ENCODE measurements around the gene UBA1. TPM values are rescaled to one million over a fixed set of nuclear protein-coding genes. Genes with fewer than 3 reads are reported as not detected.

Gene UBA1
- total and polyA plus RNA-seq, 2 of the 13 experiments (the other 11 are each of a cell fraction or from before 2014, with no cell fraction given), result 93.3 to 129 TPM

DNA sequence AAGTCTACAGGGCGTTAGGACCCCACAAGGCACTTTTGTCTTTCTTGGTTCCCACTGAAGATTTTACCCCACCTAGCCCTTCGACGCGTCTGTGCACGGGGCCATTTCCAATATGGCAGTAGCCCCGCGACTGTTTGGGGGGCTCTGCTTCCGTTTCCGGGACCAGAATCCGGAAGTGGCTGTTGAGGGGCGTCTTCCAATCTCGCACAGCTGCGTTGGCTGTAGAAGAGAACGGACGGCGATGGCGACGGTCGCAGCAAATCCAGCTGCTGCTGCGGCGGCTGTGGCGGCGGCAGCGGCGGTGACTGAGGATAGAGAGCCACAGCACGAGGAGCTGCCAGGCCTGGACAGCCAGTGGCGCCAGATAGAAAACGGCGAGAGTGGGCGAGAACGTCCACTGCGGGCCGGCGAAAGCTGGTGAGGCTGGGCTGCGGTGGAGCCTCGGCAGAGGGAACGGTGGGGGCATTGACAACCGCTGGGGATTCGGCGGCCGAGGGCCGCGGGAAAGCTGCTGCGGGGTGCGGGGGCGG is 39.2 kb downstream of the UBA1 start, which contains the start of gene USP11 (continued):
- TF ChIP-seq, protein P1, sequence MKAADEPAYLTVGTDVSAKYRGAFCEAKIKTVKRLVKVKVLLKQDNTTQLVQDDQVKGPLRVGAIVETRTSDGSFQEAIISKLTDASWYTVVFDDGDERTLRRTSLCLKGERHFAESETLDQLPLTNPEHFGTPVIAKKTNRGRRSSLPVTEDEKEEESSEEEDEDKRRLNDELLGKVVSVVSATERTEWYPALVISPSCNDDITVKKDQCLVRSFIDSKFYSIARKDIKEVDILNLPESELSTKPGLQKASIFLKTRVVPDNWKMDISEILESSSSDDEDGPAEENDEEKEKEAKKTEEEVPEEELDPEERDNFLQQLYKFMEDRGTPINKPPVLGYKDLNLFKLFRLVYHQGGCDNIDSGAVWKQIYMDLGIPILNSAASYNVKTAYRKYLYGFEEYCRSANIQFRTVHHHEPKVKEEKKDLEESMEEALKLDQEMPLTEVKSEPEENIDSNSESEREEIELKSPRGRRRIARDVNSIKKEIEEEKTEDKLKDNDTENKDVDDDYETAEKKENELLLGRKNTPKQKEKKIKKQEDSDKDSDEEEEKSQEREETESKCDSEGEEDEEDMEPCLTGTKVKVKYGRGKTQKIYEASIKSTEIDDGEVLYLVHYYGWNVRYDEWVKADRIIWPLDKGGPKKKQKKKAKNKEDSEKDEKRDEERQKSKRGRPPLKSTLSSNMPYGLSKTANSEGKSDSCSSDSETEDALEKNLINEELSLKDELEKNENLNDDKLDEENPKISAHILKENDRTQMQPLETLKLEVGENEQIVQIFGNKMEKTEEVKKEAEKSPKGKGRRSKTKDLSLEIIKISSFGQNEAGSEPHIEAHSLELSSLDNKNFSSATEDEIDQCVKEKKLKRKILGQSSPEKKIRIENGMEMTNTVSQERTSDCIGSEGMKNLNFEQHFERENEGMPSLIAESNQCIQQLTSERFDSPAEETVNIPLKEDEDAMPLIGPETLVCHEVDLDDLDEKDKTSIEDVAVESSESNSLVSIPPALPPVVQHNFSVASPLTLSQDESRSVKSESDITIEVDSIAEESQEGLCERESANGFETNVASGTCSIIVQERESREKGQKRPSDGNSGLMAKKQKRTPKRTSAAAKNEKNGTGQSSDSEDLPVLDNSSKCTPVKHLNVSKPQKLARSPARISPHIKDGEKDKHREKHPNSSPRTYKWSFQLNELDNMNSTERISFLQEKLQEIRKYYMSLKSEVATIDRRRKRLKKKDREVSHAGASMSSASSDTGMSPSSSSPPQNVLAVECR (CRISPR knock-in tag; IDR thresholded peaks at IDR 0.05; ENCODE audit: borderline replicate concordance), result peak; percentile 76
- TF ChIP-seq, protein P2, sequence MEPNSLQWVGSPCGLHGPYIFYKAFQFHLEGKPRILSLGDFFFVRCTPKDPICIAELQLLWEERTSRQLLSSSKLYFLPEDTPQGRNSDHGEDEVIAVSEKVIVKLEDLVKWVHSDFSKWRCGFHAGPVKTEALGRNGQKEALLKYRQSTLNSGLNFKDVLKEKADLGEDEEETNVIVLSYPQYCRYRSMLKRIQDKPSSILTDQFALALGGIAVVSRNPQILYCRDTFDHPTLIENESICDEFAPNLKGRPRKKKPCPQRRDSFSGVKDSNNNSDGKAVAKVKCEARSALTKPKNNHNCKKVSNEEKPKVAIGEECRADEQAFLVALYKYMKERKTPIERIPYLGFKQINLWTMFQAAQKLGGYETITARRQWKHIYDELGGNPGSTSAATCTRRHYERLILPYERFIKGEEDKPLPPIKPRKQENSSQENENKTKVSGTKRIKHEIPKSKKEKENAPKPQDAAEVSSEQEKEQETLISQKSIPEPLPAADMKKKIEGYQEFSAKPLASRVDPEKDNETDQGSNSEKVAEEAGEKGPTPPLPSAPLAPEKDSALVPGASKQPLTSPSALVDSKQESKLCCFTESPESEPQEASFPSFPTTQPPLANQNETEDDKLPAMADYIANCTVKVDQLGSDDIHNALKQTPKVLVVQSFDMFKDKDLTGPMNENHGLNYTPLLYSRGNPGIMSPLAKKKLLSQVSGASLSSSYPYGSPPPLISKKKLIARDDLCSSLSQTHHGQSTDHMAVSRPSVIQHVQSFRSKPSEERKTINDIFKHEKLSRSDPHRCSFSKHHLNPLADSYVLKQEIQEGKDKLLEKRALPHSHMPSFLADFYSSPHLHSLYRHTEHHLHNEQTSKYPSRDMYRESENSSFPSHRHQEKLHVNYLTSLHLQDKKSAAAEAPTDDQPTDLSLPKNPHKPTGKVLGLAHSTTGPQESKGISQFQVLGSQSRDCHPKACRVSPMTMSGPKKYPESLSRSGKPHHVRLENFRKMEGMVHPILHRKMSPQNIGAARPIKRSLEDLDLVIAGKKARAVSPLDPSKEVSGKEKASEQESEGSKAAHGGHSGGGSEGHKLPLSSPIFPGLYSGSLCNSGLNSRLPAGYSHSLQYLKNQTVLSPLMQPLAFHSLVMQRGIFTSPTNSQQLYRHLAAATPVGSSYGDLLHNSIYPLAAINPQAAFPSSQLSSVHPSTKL (CRISPR knock-in tag; IDR thresholded peaks at IDR 0.05), result no peak
- TF ChIP-seq ZNF598 (CRISPR knock-in tag; IDR thresholded peaks at IDR 0.05; ENCODE audit: borderline replicate concordance) (0 out of 2 replicates have a peak, but pooled peaks have one; percentile 36), POLR2G (IDR thresholded peaks at IDR 0.05; ENCODE audit: low read depth, low read length) (peak; percentile 87), ELF4 (CRISPR knock-in tag; IDR thresholded peaks at IDR 0.05; ENCODE audit: borderline replicate concordance) (no peak), GATA4 (IDR thresholded peaks at IDR 0.05; ENCODE audit: borderline replicate concordance, low read depth) (no peak), ZBTB21 (CRISPR knock-in tag; IDR thresholded peaks at IDR 0.05) (peak; percentile 64; the same call in 1 of the 2 replicates), SMAD1 (CRISPR knock-in tag; IDR thresholded peaks at IDR 0.05; ENCODE audit: borderline replicate concordance, low read depth) (no peak), YY1 (IDR thresholded peaks at IDR 0.05; ENCODE audit: insufficient read depth, insufficient replicate concordance, low read depth, low read length) (peak; percentile 90), ZNF350 (CRISPR knock-in tag; IDR thresholded peaks at IDR 0.05; ENCODE audit: borderline replicate concordance, low read depth) (peak; percentile 52; the same call in 1 of the 2 replicates), PITX1 (CRISPR knock-in tag; IDR thresholded peaks at IDR 0.05) (peak; percentile 18; the same call in 1 of the 2 replicates), ZBTB20 (CRISPR knock-in tag; IDR thresholded peaks at IDR 0.05; ENCODE audit: borderline replicate concordance, low read depth) (0 out of 2 replicates have a peak, but pooled peaks have one; percentile 38), MEIS1 (CRISPR knock-in tag; IDR thresholded peaks at IDR 0.05; ENCODE audit: borderline replicate concordance) (no peak), SSRP1 (CRISPR knock-in tag; IDR thresholded peaks at IDR 0.05) (no peak), GABPA (IDR thresholded peaks at IDR 0.05; ENCODE audit: low read depth, low read length) (peak; percentile 75), GABPA (CRISPR knock-in tag; IDR thresholded peaks at IDR 0.05; ENCODE audit: low read depth) (peak; percentile 93), ZNF253 (CRISPR knock-in tag; IDR thresholded peaks at IDR 0.05; ENCODE audit: borderline replicate concordance) (no peak)
- TF ChIP-seq, protein P3, sequence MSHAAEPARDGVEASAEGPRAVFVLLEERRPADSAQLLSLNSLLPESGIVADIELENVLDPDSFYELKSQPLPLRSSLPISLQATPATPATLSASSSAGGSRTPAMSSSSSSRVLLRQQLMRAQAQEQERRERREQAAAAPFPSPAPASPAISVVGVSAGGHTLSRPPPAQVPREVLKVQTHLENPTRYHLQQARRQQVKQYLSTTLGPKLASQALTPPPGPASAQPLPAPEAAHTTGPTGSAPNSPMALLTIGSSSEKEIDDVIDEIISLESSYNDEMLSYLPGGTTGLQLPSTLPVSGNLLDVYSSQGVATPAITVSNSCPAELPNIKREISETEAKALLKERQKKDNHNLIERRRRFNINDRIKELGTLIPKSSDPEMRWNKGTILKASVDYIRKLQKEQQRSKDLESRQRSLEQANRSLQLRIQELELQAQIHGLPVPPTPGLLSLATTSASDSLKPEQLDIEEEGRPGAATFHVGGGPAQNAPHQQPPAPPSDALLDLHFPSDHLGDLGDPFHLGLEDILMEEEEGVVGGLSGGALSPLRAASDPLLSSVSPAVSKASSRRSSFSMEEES (CRISPR knock-in tag; IDR thresholded peaks at IDR 0.05), result no peak
- TF ChIP-seq, protein P4, sequence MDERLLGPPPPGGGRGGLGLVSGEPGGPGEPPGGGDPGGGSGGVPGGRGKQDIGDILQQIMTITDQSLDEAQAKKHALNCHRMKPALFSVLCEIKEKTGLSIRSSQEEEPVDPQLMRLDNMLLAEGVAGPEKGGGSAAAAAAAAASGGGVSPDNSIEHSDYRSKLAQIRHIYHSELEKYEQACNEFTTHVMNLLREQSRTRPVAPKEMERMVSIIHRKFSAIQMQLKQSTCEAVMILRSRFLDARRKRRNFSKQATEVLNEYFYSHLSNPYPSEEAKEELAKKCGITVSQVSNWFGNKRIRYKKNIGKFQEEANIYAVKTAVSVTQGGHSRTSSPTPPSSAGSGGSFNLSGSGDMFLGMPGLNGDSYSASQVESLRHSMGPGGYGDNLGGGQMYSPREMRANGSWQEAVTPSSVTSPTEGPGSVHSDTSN (CRISPR knock-in tag; IDR thresholded peaks at IDR 0.05), result no peak
